ENCODE measurements around the gene FLOT1. TPM values are rescaled to one million over a fixed set of nuclear protein-coding genes. Genes with fewer than 3 reads are reported as not detected.

Gene FLOT1
- total and polyA plus RNA-seq, 4 donors = 153 to 222 (median 192) TPM

Other genes with a start within 250 kb of the FLOT1 start
- gene GNL1, start 186.2 kb downstream of the FLOT1 start, total RNA-seq = 10 to 100 TPM; 73.7 to 76.9 TPM
- 100 to 1,000 TPM in 1 of 2 donors, 10 to 100 TPM in 1; 52.6 to 116 TPM for gene GNL1, start 186.2 kb downstream of the FLOT1 start, polyA plus RNA-seq
- 10 to 100 TPM in 1 of 2 donors, 1 to 10 TPM in 1; 7.5 to 11.6 TPM for gene PRR3, start 185.4 kb downstream of the FLOT1 start, total RNA-seq
- 1 to 10 TPM; 4.1 to 9.5 TPM for gene PRR3, start 185.4 kb downstream of the FLOT1 start, polyA plus RNA-seq
- 10 to 100 TPM; 35.4 to 41.2 TPM for gene ABCF1, start 171.2 kb downstream of the FLOT1 start, total RNA-seq
- gene ABCF1, start 171.2 kb downstream of the FLOT1 start, polyA plus RNA-seq = 10 to 100 TPM; 20.6 to 22.3 TPM
- gene PPP1R10, start 125.4 kb downstream of the FLOT1 start, total RNA-seq = 10 to 100 TPM; 69.9 to 83.8 TPM
- 10 to 100 TPM in 1 of 2 donors, 1 to 10 TPM in 1; 8.6 to 13.2 TPM for gene PPP1R10, start 125.4 kb downstream of the FLOT1 start, polyA plus RNA-seq
- gene MRPS18B, start 124.8 kb downstream of the FLOT1 start, total RNA-seq = 10 to 100 TPM; 26.6 to 29.8 TPM
- 10 to 100 TPM; 38.2 to 45.6 TPM for gene MRPS18B, start 124.8 kb downstream of the FLOT1 start, polyA plus RNA-seq
- gene ATAT1, start 115.8 kb downstream of the FLOT1 start, total RNA-seq = 10 to 100 TPM in 1 of 2 donors, 1 to 10 TPM in 1; 5.8 to 12.9 TPM
- gene ATAT1, start 115.8 kb downstream of the FLOT1 start, polyA plus RNA-seq = 1 to 10 TPM; 6.4 to 7.7 TPM
- gene C6orf136, start 95.6 kb downstream of the FLOT1 start, total RNA-seq = 10 to 100 TPM in 1 of 2 donors, 1 to 10 TPM in 1; 9.7 to 19.9 TPM
- 10 to 100 TPM; 18.8 to 21.0 TPM for gene C6orf136, start 95.6 kb downstream of the FLOT1 start, polyA plus RNA-seq
- gene DHX16, start 69.7 kb downstream of the FLOT1 start, total RNA-seq = 10 to 100 TPM; 22.3 to 25.2 TPM
- gene DHX16, start 69.7 kb downstream of the FLOT1 start, polyA plus RNA-seq = 10 to 100 TPM; 12.8 to 34.0 TPM
- 100 to 1,000 TPM; 130 to 134 TPM for gene PPP1R18, start 56.0 kb downstream of the FLOT1 start, total RNA-seq
- gene PPP1R18, start 56.0 kb downstream of the FLOT1 start, polyA plus RNA-seq = 10 to 100 TPM; 68.5 to 83.3 TPM
- gene NRM, start 51.7 kb downstream of the FLOT1 start, total RNA-seq = 10 to 100 TPM; 13.0 to 15.0 TPM
- 10 to 100 TPM in 1 of 2 donors, 1 to 10 TPM in 1; 5.6 to 19.6 TPM for gene NRM, start 51.7 kb downstream of the FLOT1 start, polyA plus RNA-seq
- gene MDC1, start 25.4 kb downstream of the FLOT1 start, total RNA-seq = 10 to 100 TPM; 31.4 to 33.3 TPM
- 10 to 100 TPM in 1 of 2 donors, 1 to 10 TPM in 1; 7.4 to 34.5 TPM for gene MDC1, start 25.4 kb downstream of the FLOT1 start, polyA plus RNA-seq
- gene TUBB, start 22.3 kb downstream of the FLOT1 start, total RNA-seq = 100 to 1,000 TPM; 264 to 324 TPM
- 100 to 1,000 TPM in 1 of 2 donors, 10 to 100 TPM in 1; 99.5 to 189 TPM for gene TUBB, start 22.3 kb downstream of the FLOT1 start, polyA plus RNA-seq
- gene IER3, start 1.9 kb upstream of the FLOT1 start, total RNA-seq = 10 to 100 TPM; 62.0 to 72.9 TPM
- 10 to 100 TPM; 17.8 to 88.8 TPM for gene IER3, start 1.9 kb upstream of the FLOT1 start, polyA plus RNA-seq
- 10 to 100 TPM; 29.5 to 32.0 TPM for gene DDR1, start 141.8 kb upstream of the FLOT1 start, total RNA-seq
- gene DDR1, start 141.8 kb upstream of the FLOT1 start, polyA plus RNA-seq = 10 to 100 TPM in 1 of 2 donors, 1 to 10 TPM in 1; 6.8 to 15.4 TPM
- 10 to 100 TPM; 31.2 to 37.0 TPM for gene GTF2H4, start 165.5 kb upstream of the FLOT1 start, total RNA-seq
- 10 to 100 TPM in 1 of 2 donors, 1 to 10 TPM in 1; 3.9 to 88.2 TPM for gene GTF2H4, start 165.5 kb upstream of the FLOT1 start, polyA plus RNA-seq
- gene VARS2, start 171.6 kb upstream of the FLOT1 start, total RNA-seq = 10 to 100 TPM; 16.0 to 19.1 TPM
- 10 to 100 TPM in 1 of 2 donors, 1 to 10 TPM in 1; 9.6 to 65.7 TPM for gene VARS2, start 171.6 kb upstream of the FLOT1 start, polyA plus RNA-seq
- not detected for gene SFTA2, start 189.5 kb upstream of the FLOT1 start, total RNA-seq
- gene SFTA2, start 189.5 kb upstream of the FLOT1 start, polyA plus RNA-seq = 1 to 10 TPM in 1 of 2 donors, not detected in 1; 2.4 TPM
- gene MUCL3, start 198.3 kb upstream of the FLOT1 start, total RNA-seq = not detected
- under 1 TPM; 0.13 to 0.18 TPM for gene MUCL3, start 198.3 kb upstream of the FLOT1 start, polyA plus RNA-seq
- gene MUC21, start 241.0 kb upstream of the FLOT1 start, total RNA-seq = not detected
- gene MUC21, start 241.0 kb upstream of the FLOT1 start, polyA plus RNA-seq = under 1 TPM; 0.20 to 0.75 TPM